GM19238 (cell line): ENCODE measurements around the gene HSPB6.
"Not testable (repeated sequence)": the region's sequence is repeated elsewhere in the genome, so short reads cannot be mapped to it uniquely, and the experiment has no call there.

ENCODE experiments used
- DNase-seq: peaks from one replicate; pipeline ENCODE4 v3.0.0; 2011; ENCODE audit warnings: low spot score; ENCODE audit not compliant: insufficient read length

The HSPB6 gene

DNA sequence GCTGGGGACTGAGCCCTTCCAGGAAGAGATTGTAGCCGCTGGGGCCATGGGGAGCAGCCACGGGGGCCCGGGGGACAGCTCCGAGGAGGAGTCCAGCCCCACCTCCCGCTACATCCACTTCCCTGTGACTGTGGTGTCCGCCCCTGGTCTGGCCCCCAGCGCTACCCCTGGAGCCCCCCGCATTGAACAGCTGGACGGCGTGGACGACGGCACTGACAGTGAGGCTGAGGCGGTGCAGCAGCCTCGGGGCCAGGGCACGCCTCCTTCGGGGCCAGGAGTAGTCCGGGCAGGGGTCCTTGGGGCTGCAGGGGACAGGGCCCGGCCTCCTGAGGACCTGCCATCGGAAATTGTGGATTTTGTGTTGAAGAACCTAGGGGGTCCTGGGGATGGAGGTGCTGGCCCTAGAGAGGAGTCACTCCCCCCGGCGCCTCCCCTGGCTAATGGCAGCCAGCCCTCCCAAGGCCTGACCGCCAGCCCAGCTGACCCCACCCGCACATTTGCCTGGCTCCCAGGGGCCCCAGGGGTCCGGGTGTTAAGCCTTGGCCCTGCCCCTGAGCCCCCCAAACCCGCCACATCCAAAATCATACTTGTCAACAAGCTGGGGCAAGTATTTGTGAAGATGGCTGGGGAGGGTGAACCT lies 24.2 kb downstream of the HSPB6 start:
- DNase-seq = peak; percentile 1

DNA sequence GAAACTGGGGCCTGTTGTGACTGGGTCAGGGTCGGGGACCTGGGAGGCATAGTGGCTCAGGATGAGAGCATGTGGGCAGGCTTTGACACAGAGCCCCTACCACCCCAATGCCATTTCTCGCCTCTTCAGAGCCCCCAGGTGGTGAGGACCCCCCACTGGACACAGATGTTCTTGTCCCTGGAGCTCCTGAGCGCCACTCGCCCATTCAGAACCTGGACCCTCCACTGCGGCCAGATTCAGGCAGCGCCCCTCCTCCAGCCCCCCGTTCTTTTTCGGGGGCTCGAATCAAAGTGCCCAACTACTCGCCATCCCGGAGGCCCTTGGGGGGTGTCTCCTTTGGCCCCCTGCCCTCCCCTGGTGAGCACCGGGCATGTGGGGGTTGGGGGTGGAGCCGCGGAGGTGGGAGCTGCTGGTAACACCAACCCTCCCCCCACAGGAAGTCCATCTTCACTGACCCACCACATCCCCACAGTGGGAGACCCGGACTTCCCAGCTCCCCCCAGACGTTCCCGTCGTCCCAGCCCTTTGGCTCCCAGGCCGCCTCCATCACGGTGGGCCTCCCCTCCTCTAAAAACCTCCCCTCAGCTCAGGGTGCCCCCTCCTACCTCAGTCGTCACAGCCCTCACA lies 24.9 kb downstream of the HSPB6 start:
- DNase-seq = no peak

GRCh38 chr19:35731353-35731752 lies 25.5 kb downstream of the HSPB6 start:
- no peak for DNase-seq

DNA sequence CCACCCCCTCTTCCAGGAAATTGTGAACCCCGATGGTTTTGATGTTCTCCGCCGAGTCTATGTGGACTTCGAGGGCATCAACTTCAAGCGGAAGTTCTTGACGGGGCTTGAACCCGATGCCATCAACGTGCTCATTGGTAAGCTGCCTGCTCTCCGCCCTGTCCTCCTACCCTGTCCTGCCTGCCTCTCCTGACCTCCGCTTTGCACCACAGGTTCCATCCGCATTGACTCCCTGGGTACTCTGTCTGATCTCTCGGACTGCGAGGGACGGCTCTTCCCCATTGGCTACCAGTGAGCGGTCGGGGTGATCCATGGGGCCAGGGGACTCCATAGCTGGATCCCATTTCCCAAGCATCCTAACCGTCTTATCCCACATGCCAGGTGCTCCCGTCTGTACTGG lies 26.5 kb downstream of the HSPB6 start:
- no peak for DNase-seq

GRCh38 chr19:35729763-35730162 lies 27.1 kb downstream of the HSPB6 start:
- DNase-seq = no peak

DNA sequence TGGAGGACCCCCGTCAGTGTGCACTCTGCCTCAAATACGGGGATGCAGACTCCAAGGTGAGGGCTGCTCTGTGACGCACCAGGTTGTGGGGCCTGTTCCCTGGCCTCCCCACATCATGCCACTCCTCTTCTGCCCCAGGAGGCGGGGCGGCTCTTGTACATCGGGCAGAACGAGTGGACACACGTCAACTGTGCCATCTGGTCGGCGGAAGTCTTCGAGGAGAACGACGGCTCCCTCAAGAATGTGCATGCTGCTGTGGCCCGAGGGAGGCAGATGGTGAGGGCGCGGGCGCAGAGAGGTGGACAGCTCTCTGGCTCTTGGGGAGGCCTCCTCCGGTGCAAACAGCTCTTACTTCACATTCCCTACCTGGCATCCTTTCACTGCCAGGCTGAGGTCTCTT lies 27.8 kb downstream of the HSPB6 start:
- no peak for DNase-seq

DNA sequence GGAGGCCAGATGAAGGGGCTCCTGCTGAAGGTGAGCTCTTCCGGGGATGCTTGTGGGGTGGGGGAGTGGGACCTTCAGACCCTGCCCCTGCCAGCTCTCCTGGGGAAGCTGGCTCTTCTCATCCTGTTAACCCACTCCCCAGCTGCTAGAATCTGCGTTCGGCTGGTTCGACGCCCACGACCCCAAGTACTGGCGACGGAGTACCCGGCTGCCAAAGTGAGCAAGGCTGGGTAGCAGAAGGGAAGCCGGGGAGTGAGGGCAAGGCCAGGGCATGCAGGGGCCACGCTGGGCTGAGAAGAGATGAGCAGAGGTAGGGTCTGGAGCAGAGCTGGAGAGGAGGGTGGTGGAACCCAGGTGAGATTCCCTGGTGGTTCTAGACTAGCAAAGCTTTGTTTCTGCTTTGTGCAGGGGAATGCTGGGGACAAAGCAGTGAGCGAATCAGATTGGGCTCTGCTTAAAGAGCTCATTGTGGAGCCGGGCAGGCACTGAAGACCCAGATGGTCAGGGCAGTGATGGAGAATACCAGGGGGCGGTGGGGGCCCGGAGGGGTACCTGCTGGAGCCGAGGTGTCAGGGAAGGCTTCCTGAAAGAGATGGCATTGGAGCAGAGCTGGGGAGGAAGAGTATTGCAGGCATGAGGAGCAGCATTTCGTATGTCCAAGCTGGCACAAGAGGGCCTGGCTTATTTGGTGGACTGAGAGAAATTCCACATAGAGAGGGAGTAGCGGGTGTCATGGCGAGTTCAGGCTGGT lies 28.7 kb downstream of the HSPB6 start:
- DNase-seq = no peak

DNA sequence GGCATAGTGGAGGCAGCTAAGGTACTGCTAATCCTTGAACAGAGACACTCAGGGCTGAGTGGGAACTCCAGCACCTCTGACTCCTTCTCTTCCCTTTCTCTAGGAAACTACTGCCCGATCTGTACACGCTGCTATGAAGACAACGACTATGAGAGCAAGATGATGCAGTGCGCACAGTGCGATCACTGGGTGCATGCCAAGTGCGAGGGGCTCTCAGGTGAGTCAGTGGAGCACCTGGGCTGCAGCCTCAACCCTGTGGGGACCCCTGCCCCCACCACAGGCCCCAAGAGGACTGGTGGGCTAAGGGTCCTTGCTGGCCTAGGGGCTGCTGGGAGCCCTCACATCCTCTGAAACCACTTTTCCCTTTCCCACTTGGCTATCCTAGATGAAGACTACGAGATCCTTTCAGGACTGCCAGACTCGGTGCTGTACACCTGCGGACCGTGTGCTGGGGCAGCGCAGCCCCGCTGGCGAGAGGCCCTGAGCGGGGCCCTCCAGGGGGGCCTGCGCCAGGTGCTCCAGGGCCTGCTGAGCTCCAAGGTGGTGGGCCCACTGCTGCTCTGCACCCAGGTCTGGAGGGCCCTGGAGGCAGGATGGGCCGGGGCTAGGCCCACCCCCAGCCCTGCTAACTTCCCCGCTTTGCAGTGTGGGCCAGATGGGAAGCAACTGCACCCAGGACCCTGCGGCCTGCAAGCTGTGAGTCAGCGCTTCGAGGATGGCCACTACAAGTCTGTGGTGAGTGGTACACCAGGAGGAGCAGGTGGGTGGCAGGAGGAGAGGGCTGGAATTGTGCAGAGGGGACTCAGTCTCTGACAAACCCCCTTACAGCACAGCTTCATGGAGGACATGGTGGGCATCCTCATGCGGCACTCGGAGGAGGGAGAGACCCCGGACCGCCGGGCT lies 29.5 kb downstream of the HSPB6 start:
- DNase-seq = no peak

GRCh38 chr19:35725216-35725861 lies 31.5 kb downstream of the HSPB6 start:
- DNase-seq = no peak

DNA sequence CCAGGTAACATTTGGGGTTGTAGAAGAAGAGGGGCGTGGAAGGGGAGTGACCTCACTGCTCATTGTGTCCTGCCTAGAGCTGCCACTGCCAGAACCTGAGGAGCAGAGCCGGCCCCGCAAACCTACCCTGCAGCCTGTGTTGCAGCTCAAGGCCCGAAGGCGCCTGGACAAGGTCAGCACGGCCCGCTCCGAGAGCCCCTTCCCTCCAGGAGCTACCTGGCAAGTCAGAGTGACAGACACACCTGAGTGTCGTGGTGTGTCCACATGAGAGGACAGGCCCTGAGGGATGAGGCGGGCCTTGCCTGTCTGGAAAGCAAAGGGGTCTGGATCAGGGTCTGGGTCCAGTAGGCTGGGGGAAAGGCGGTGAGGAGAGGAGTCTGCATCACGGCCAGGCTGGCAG lies 32.3 kb downstream of the HSPB6 start:
- DNase-seq = no peak

GRCh38 chr19:35724132-35724531 lies 32.7 kb downstream of the HSPB6 start:
- not testable (repeated sequence) for DNase-seq

- DNase-seq = no peak
These were observed 33.2 kb downstream of the HSPB6 start for GRCh38 chr19:35723671-35724070.

- DNase-seq = no peak
These were observed 33.9 kb downstream of the HSPB6 start for GRCh38 chr19:35722897-35723296.

DNA sequence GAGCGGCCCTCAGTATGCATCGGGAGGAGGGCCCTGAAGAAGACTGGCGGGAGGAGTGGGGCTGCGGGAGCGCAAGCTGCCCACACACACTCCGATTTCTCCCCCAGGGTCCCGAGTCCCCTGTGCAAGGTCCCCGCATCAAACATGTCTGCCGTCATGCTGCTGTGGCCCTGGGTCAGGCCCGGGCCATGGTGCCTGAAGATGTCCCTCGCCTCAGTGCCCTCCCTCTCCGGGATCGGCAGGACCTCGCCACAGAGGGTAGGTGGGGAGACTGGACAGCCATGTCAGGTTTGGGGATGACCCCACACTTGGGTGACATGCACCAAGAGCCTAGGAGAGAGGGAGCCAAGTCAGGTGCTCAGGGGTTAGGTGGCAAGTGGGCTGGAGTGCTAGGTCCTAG lies 34.4 kb downstream of the HSPB6 start:
- DNase-seq = no peak

DNA sequence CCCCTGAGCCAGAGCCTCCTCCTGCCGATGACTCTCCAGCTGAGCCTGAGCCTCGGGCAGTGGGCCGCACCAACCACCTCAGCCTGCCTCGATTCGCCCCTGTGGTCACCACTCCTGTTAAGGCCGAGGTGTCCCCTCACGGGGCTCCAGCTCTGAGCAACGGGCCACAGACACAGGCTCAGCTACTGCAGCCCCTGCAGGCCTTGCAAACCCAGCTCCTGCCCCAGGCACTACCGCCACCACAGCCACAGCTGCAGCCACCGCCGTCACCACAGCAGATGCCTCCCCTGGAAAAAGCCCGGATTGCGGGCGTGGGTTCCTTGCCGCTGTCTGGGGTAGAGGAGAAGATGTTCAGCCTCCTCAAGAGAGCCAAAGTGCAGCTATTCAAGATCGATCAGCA lies 35.5 kb downstream of the HSPB6 start:
- DNase-seq = no peak

DNA sequence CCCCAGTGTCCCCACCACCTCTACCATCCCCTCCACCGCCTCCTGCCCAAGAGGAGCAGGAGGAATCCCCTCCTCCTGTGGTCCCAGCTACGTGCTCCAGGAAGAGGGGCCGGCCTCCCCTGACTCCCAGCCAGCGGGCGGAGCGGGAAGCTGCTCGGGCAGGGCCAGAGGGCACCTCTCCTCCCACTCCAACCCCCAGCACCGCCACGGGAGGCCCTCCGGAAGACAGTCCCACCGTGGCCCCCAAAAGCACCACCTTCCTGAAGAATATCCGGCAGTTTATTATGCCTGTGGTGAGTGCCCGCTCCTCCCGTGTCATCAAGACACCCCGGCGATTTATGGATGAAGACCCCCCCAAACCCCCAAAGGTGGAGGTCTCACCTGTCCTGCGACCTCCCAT lies 36.2 kb downstream of the HSPB6 start:
- no peak for DNase-seq

GRCh38 chr19:35720163-35720524 lies 36.7 kb downstream of the HSPB6 start:
- DNase-seq = no peak

GRCh38 chr19:35719402-35720162 lies 37.2 kb downstream of the HSPB6 start:
- DNase-seq = no peak

- no peak for DNase-seq
These were observed 38.3 kb downstream of the HSPB6 start for GRCh38 chr19:35718345-35719041.
